H1 (cell line): Measurements from ENCODE around the gene DLK2.

Source experiments
- CBX5 ChIP-seq: fragments of 300-800, 300-1000 bp; sonication (generic); IDR thresholded peaks from 2 replicates; pipeline ENCODE4 v1.7.1; 2016; ENCODE audit warnings: antibody characterized with exemption, low read length, low read depth
- CHD2 ChIP-seq: IDR thresholded peaks from 2 replicates; pipeline ENCODE4 v1.6.1; 2012; ENCODE audit warnings: low read length, improper control_type of control experiment
- CREB1 ChIP-seq: IDR thresholded peaks from 2 replicates; pipeline ENCODE4 v1.6.1; 2012; ENCODE audit warnings: inconsistent platforms
- EZH2 ChIP-seq: fragments of 200-600 bp; sonication (generic); IDR thresholded peaks from 2 replicates; pipeline ENCODE4 v1.7.1; 2012; ENCODE audit warnings: low read depth, mild to moderate bottlenecking, moderate library complexity, low read length, inconsistent platforms; ENCODE audit not compliant: severe bottlenecking
- FOSL1 ChIP-seq: IDR thresholded peaks from 2 replicates; pipeline ENCODE4 v1.6.1; 2011; ENCODE audit warnings: mild to moderate bottlenecking, low read depth, low read length, moderate library complexity; ENCODE audit not compliant: insufficient read depth
- GABPA ChIP-seq: IDR thresholded peaks from 2 replicates; pipeline ENCODE4 v1.6.1; 2011; ENCODE audit warnings: mild to moderate bottlenecking, low read length, moderate library complexity, borderline replicate concordance; ENCODE audit not compliant: insufficient read depth
- HDAC6 ChIP-seq: IDR thresholded peaks from one replicate; pipeline ENCODE4 v1.7.1; 2012; ENCODE audit warnings: low read depth, mild to moderate bottlenecking, inconsistent platforms, low read length, moderate library complexity
- JUND ChIP-seq: IDR thresholded peaks from 2 replicates; pipeline ENCODE4 v1.6.1; 2011; ENCODE audit warnings: mild to moderate bottlenecking, improper control_type of control experiment, low read length
- POLR2AphosphoS5 ChIP-seq: IDR thresholded peaks from 2 replicates; pipeline ENCODE4 v1.6.1; 2011; ENCODE audit warnings: low read depth, low read length
- RFX5 ChIP-seq: IDR thresholded peaks from 2 replicates; pipeline ENCODE4 v1.6.1; 2011; ENCODE audit warnings: low read depth, low read length, improper control_type of control experiment, borderline replicate concordance
- YY1 ChIP-seq: IDR thresholded peaks from 2 replicates; pipeline ENCODE4 v1.6.1; 2011; ENCODE audit warnings: low read depth, mild to moderate bottlenecking, low read length
- TF ChIP-seq, protein P1 (sequence below): IDR thresholded peaks from 2 replicates; pipeline ENCODE4 v1.6.1; 2012; ENCODE audit warnings: inconsistent platforms
- TF ChIP-seq, protein P2 (sequence below), 3 experiments: IDR thresholded peaks; 1 replicate in 2 of 3; 2 replicates in 1 of 3; pipeline versions ENCODE4 v1.5.1 to v1.6.1; 2011; ENCODE audit warnings: low read length in 3 of 3, mild to moderate bottlenecking in 3 of 3, inconsistent platforms in 2 of 3, low read depth in 1 of 3, moderate library complexity in 1 of 3; ENCODE audit not compliant: insufficient read depth in 1 of 3; ENCODE audit errors: control extremely low read depth in 1 of 3
- TF ChIP-seq, protein P3 (sequence below): IDR thresholded peaks from 2 replicates; pipeline ENCODE4 v1.6.1; 2011; ENCODE audit warnings: low read length, improper control_type of control experiment

DNA sequence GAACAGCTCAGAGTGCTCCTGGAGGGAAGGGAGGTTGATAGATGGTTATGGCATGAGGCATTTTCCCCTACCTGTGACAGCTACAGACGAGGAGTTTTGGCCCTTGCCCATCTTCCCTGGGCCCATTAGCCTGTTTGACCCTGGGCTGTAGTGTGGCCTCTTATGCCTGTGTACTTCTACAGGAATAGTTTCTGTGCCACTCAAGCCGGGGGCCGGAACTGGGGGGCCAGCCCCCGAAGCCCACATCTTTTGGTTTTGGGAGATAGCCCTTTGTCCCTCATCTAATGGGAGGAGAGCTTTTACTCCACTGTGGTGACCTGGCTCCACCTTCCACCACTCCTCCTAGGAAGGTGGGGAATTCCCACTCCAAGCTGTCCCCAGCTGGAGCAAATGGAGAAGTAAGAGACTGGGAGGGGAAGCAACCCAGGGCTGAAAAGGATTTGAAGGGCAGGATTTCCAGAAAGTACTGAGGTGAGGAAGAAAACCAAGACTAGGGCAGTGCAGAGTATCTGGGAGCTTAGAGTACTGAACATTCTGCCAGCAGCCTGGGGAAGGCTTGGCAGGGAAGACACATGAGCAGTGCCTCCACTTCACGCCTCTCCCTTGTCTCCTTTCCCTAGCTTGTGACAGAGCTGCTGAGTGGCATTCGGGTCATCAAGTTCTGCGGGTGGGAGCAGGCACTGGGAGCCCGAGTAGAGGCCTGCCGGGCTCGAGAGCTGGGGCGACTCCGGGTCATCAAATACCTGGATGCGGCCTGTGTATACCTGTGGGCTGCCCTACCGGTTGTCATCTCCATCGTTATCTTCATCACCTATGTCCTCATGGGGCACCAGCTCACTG is 21.1 kb downstream of the DLK2 start:
- TF ChIP-seq RFX5, result no peak
- TF ChIP-seq JUND, result no peak
- no peak for TF ChIP-seq CHD2
- TF ChIP-seq, protein P1, sequence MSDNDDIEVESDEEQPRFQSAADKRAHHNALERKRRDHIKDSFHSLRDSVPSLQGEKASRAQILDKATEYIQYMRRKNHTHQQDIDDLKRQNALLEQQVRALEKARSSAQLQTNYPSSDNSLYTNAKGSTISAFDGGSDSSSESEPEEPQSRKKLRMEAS, result no peak
- TF ChIP-seq HDAC6, result no peak
- TF ChIP-seq, protein P2, sequence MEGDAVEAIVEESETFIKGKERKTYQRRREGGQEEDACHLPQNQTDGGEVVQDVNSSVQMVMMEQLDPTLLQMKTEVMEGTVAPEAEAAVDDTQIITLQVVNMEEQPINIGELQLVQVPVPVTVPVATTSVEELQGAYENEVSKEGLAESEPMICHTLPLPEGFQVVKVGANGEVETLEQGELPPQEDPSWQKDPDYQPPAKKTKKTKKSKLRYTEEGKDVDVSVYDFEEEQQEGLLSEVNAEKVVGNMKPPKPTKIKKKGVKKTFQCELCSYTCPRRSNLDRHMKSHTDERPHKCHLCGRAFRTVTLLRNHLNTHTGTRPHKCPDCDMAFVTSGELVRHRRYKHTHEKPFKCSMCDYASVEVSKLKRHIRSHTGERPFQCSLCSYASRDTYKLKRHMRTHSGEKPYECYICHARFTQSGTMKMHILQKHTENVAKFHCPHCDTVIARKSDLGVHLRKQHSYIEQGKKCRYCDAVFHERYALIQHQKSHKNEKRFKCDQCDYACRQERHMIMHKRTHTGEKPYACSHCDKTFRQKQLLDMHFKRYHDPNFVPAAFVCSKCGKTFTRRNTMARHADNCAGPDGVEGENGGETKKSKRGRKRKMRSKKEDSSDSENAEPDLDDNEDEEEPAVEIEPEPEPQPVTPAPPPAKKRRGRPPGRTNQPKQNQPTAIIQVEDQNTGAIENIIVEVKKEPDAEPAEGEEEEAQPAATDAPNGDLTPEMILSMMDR (IDR thresholded peaks at IDR 0.05; ENCODE audit: control extremely low read depth in 1 of 3, insufficient read depth in 1 of 3, low read depth in 1 of 3, low read length in 3 of 3), result no peak
- TF ChIP-seq POLR2AphosphoS5, result no peak
- TF ChIP-seq CBX5, result no peak
- TF ChIP-seq EZH2, result no peak
- TF ChIP-seq YY1, result no peak
- TF ChIP-seq FOSL1, result no peak
- TF ChIP-seq, protein P3, sequence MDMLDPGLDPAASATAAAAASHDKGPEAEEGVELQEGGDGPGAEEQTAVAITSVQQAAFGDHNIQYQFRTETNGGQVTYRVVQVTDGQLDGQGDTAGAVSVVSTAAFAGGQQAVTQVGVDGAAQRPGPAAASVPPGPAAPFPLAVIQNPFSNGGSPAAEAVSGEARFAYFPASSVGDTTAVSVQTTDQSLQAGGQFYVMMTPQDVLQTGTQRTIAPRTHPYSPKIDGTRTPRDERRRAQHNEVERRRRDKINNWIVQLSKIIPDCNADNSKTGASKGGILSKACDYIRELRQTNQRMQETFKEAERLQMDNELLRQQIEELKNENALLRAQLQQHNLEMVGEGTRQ, result no peak
- no peak for TF ChIP-seq GABPA
- no peak for TF ChIP-seq CREB1
